B cell (primary cell): Measurements from ENCODE around the gene SFXN4.

ENCODE experiments used
- EZH2 ChIP-seq: IDR thresholded peaks from 2 replicates; pipeline ENCODE4 v1.6.1; 2012; ENCODE audit warnings: borderline replicate concordance, low read depth, mild to moderate bottlenecking, moderate library complexity, low read length; ENCODE audit not compliant: insufficient read depth, poor library complexity, severe bottlenecking
- TF ChIP-seq, protein P1 (sequence below): fragments of 200-600 bp; IDR thresholded peaks from one replicate; pipeline ENCODE4 v1.8.0; 2022; ENCODE audit warnings: antibody characterized with exemption, mild to moderate bottlenecking

DNA sequence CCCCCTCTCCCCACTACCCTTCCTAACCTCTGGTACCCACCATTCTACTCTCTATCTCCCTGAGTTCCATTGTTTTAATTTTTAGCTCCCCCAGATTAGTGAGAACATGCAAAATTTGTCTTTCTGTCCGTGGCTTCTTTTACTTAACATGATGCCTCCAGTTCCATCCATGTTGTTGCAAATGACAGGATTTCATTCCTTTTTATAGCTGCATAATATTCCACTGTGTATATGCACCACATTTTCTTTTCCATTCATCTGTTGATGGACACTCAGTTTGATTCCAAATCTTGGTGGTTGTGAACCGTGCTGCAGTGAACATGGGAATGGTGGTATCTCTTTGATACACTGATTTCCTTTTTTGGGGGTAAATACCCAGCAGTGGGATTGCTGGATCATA is 39.6 kb downstream of the SFXN4 start:
- TF ChIP-seq, protein P1, sequence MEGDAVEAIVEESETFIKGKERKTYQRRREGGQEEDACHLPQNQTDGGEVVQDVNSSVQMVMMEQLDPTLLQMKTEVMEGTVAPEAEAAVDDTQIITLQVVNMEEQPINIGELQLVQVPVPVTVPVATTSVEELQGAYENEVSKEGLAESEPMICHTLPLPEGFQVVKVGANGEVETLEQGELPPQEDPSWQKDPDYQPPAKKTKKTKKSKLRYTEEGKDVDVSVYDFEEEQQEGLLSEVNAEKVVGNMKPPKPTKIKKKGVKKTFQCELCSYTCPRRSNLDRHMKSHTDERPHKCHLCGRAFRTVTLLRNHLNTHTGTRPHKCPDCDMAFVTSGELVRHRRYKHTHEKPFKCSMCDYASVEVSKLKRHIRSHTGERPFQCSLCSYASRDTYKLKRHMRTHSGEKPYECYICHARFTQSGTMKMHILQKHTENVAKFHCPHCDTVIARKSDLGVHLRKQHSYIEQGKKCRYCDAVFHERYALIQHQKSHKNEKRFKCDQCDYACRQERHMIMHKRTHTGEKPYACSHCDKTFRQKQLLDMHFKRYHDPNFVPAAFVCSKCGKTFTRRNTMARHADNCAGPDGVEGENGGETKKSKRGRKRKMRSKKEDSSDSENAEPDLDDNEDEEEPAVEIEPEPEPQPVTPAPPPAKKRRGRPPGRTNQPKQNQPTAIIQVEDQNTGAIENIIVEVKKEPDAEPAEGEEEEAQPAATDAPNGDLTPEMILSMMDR = no peak
- no peak for TF ChIP-seq EZH2
